ENCODE data around the gene CORO6.

CORO6 gene

GRCh38 chr17:29589524-29590410 lies 32.9 kb downstream of the CORO6 start, which contains the start of gene GIT1:
GIT1 (minus strand) TSS chr17:29589648; CDS start chr17:29589378, 270 bp downstream.
- ChIA-PET CTCF (interaction anchor here (1.8 to 5.0 kb wide), 2 partner anchors 10 to 27 kb away, joined by 8 to 71 read pairs; no protein-coding TSS in a partner anchor), POLR2A (no interaction called here)
- Histone ChIP-seq H3K9me3 (ENCODE audit: control extremely low read depth in 1 of 5, control insufficient read depth in 4 of 5, insufficient read depth in 2 of 5, low read depth in 1 of 5, low read length in 4 of 5) (no peaks in the 10 kb centered on the region), H3K36me3 (ENCODE audit: control insufficient read depth in 4 of 4, insufficient read depth in 4 of 4, low read length in 3 of 4) (no peaks in the 10 kb centered on the region), H3K27me3 (replicated peaks in 2 of 5; ENCODE audit: control insufficient read depth in 4 of 5, insufficient read depth in 5 of 5, low read length in 4 of 5) (no peaks in the 10 kb centered on the region), H3K4me1 (ENCODE audit: control extremely low read depth in 1 of 4, control insufficient read depth in 4 of 4, insufficient read depth in 4 of 4, low read length in 3 of 4) (peaks cover 4 to 86% (median 85%) of the 10 kb centered on the region in 4 experiments), H3K4me3 (ENCODE audit: control insufficient read depth in 1 of 7, extremely low read depth in 1 of 7, insufficient read depth in 4 of 7, low read depth in 2 of 7, low read length in 6 of 7) (peak within 1 kb of the TSS; percentile 56 to 90 (median 78)), H3K27ac (ENCODE audit: insufficient read depth in 1 of 2, low read depth in 1 of 2, low read length in 2 of 2, poor library complexity in 1 of 2, severe bottlenecking in 2 of 2) (peak within 1 kb of the TSS in 1 of 2 experiments; percentile 54)
- DNase-seq = peak; percentile 81 to 90 (median 88)
- WGBS (ENCODE audit: insufficient coverage) = 6% methylated on average over 30 of the region's 70 CpGs

- WGBS (ENCODE audit: insufficient coverage) = under 1% methylated on average over 68 of the region's 72 CpGs
Observed at GRCh38 chr17:29588562-29589411, 33.9 kb downstream of the CORO6 start.

GRCh38 chr17:29588017-29588561 lies 34.6 kb downstream of the CORO6 start:
- Histone ChIP-seq H3K27me3 (replicated peaks in 2 of 5; ENCODE audit: control insufficient read depth in 4 of 5, insufficient read depth in 5 of 5, low read length in 4 of 5) (no peaks in the 10 kb centered on the region), H3K4me1 (ENCODE audit: control extremely low read depth in 1 of 4, control insufficient read depth in 4 of 4, insufficient read depth in 4 of 4, low read length in 3 of 4) (peaks cover 4 to 82% (median 81%) of the 10 kb centered on the region in 4 experiments), H3K36me3 (ENCODE audit: control insufficient read depth in 4 of 4, insufficient read depth in 4 of 4, low read length in 3 of 4) (peaks cover 0 to 8% (median 1%) of the 10 kb centered on the region in 4 experiments), H3K4me3 (ENCODE audit: control insufficient read depth in 1 of 7, extremely low read depth in 1 of 7, insufficient read depth in 4 of 7, low read depth in 2 of 7, low read length in 6 of 7) (peak overlapping the region; percentile 56 to 90 (median 78)), H3K9me3 (ENCODE audit: control extremely low read depth in 1 of 5, control insufficient read depth in 4 of 5, insufficient read depth in 2 of 5, low read depth in 1 of 5, low read length in 4 of 5) (no peaks in the 10 kb centered on the region), H3K27ac (ENCODE audit: insufficient read depth in 1 of 2, low read depth in 1 of 2, low read length in 2 of 2, poor library complexity in 1 of 2, severe bottlenecking in 2 of 2) (peak overlapping the region in 1 of 2 experiments; percentile 25)
- ChIA-PET CTCF (interaction anchor here (0.6 to 1.8 kb wide), 10 partner anchors 9 to 52 kb away, joined by 3 to 8 read pairs (median 6); no protein-coding TSS in a partner anchor), POLR2A (no interaction called here)
- 33% methylated on average over 8 of the region's 8 CpGs for whole genome bisulfite sequencing (ENCODE audit: insufficient coverage)
- peak in 1 of 3 donors; percentile 9 for DNase-seq

More at GRCh38 chr17:29588562-29589411, 33.9 kb downstream of the CORO6 start:
- Histone ChIP-seq H3K4me3 (ENCODE audit: control insufficient read depth in 1 of 7, extremely low read depth in 1 of 7, insufficient read depth in 4 of 7, low read depth in 2 of 7, low read length in 6 of 7) (peak overlapping the region; percentile 56 to 90 (median 78)), H3K9me3 (ENCODE audit: control extremely low read depth in 1 of 5, control insufficient read depth in 4 of 5, insufficient read depth in 2 of 5, low read depth in 1 of 5, low read length in 4 of 5) (no peaks in the 10 kb centered on the region), H3K36me3 (ENCODE audit: control insufficient read depth in 4 of 4, insufficient read depth in 4 of 4, low read length in 3 of 4) (peaks cover 0 to 2% (median 0%) of the 10 kb centered on the region in 4 experiments), H3K27ac (ENCODE audit: insufficient read depth in 1 of 2, low read depth in 1 of 2, low read length in 2 of 2, poor library complexity in 1 of 2, severe bottlenecking in 2 of 2) (peak overlapping the region in 1 of 2 experiments; percentile 25), H3K4me1 (ENCODE audit: control extremely low read depth in 1 of 4, control insufficient read depth in 4 of 4, insufficient read depth in 4 of 4, low read length in 3 of 4) (peaks cover 4 to 84% (median 84%) of the 10 kb centered on the region in 4 experiments), H3K27me3 (replicated peaks in 2 of 5; ENCODE audit: control insufficient read depth in 4 of 5, insufficient read depth in 5 of 5, low read length in 4 of 5) (no peaks in the 10 kb centered on the region)
- CTCF ChIA-PET = interaction anchor here (0.6 to 1.8 kb wide), 9 partner anchors 9 to 52 kb away, joined by 3 to 8 read pairs (median 6); no protein-coding TSS in a partner anchor
- DNase-seq = peak in 1 of 3 donors; percentile 49
- POLR2A ChIA-PET = no interaction called here

- Histone ChIP-seq H3K27ac (ENCODE audit: insufficient read depth in 1 of 2, low read depth in 1 of 2, low read length in 2 of 2, poor library complexity in 1 of 2, severe bottlenecking in 2 of 2) (no peak overlapping the region), H3K36me3 (ENCODE audit: control insufficient read depth in 4 of 4, insufficient read depth in 4 of 4, low read length in 3 of 4) (peaks cover 0 to 13% (median 5%) of the 10 kb centered on the region in 4 experiments), H3K4me3 (ENCODE audit: control insufficient read depth in 1 of 7, extremely low read depth in 1 of 7, insufficient read depth in 4 of 7, low read depth in 2 of 7, low read length in 6 of 7) (peak overlapping the region in 3 of 7 experiments; percentile 78 to 90 (median 83)), H3K4me1 (ENCODE audit: control extremely low read depth in 1 of 4, control insufficient read depth in 4 of 4, insufficient read depth in 4 of 4, low read length in 3 of 4) (peaks cover 4 to 78% (median 77%) of the 10 kb centered on the region in 4 experiments), H3K9me3 (ENCODE audit: control extremely low read depth in 1 of 5, control insufficient read depth in 4 of 5, insufficient read depth in 2 of 5, low read depth in 1 of 5, low read length in 4 of 5) (no peaks in the 10 kb centered on the region), H3K27me3 (replicated peaks in 2 of 5; ENCODE audit: control insufficient read depth in 4 of 5, insufficient read depth in 5 of 5, low read length in 4 of 5) (no peaks in the 10 kb centered on the region)
- WGBS (ENCODE audit: insufficient coverage) = 94% methylated on average over 3 of the region's 6 CpGs
- ChIA-PET POLR2A (no interaction called here), CTCF (interaction anchor here (0.6 to 1.8 kb wide), 9 partner anchors 8 to 51 kb away, joined by 3 to 8 read pairs (median 6); no protein-coding TSS in a partner anchor)
- no peak for DNase-seq
Observed at GRCh38 chr17:29587591-29587990, 35.1 kb downstream of the CORO6 start.

- 77% methylated on average over 8 of the region's 9 CpGs for WGBS (ENCODE audit: insufficient coverage)
- Histone ChIP-seq H3K4me1 (ENCODE audit: control extremely low read depth in 1 of 4, control insufficient read depth in 4 of 4, insufficient read depth in 4 of 4, low read length in 3 of 4) (peaks cover 2 to 71% (median 70%) of the 10 kb centered on the region in 4 experiments), H3K9me3 (ENCODE audit: control extremely low read depth in 1 of 5, control insufficient read depth in 4 of 5, insufficient read depth in 2 of 5, low read depth in 1 of 5, low read length in 4 of 5) (no peaks in the 10 kb centered on the region), H3K36me3 (ENCODE audit: control insufficient read depth in 4 of 4, insufficient read depth in 4 of 4, low read length in 3 of 4) (peaks cover 3 to 20% (median 11%) of the 10 kb centered on the region in 4 experiments), H3K27ac (ENCODE audit: insufficient read depth in 1 of 2, low read depth in 1 of 2, low read length in 2 of 2, poor library complexity in 1 of 2, severe bottlenecking in 2 of 2) (no peak overlapping the region), H3K27me3 (replicated peaks in 2 of 5; ENCODE audit: control insufficient read depth in 4 of 5, insufficient read depth in 5 of 5, low read length in 4 of 5) (no peaks in the 10 kb centered on the region), H3K4me3 (ENCODE audit: control insufficient read depth in 1 of 7, extremely low read depth in 1 of 7, insufficient read depth in 4 of 7, low read depth in 2 of 7, low read length in 6 of 7) (no peak overlapping the region)
- POLR2A ChIA-PET = no interaction called here
- CTCF ChIA-PET = interaction anchor here (1.0 to 15.9 kb wide), 5 partner anchors 10 to 34 kb away, joined by 3 to 179 read pairs (median 6); no protein-coding TSS in a partner anchor
- DNase-seq = no peak
Observed at GRCh38 chr17:29586676-29587469, 35.8 kb downstream of the CORO6 start.

Measured in common myeloid progenitor, CD34-positive (primary cell).